Activated CD4-positive, alpha-beta T cell treated with anti-CD3 and anti-CD28 coated beads for 36 hours (primary cell): ENCODE data around the gene CTSE. TPM values are rescaled to one million over a fixed set of nuclear protein-coding genes. Genes with fewer than 3 reads are reported as not detected.
A peak's percentile ranks its signal among the peaks of the same experiment; 100 is the strongest.

Experiments used
- ATAC-seq: fragments of 200-7000 bp; cut with Tn5 transposase; one replicate; pipeline ENCODE4 v1.10.0; 2021; ENCODE audit warnings: mild to moderate bottlenecking, moderate library complexity
- CTCF ChIA-PET: fragments of 350-600 bp; sonication (Branson Sonifier 250); formaldehyde crosslinking; loops from one replicate; lab custom pipeline; 2021; ENCODE audit warnings: antibody characterized with exemption; lab: Charles Lee
- POLR2A ChIA-PET: fragments of 350-600 bp; sonication (Branson Sonifier 250); formaldehyde crosslinking; loops from one replicate; lab custom pipeline; 2021; ENCODE audit warnings: antibody characterized with exemption, inconsistent platforms; lab: Charles Lee
- DNase-seq: peaks from one replicate; pipeline ENCODE4 v3.0.0-alpha.2; 2020
- H3K27ac Mint-ChIP-seq: one replicate; pipeline ENCODE4 v1.8.0; 2021; ENCODE audit warnings: mixed read lengths
- H3K27me3 Mint-ChIP-seq: one replicate; pipeline ENCODE4 v1.8.0; 2021; ENCODE audit warnings: mixed read lengths
- H3K36me3 Mint-ChIP-seq: one replicate; pipeline ENCODE4 v1.8.0; 2021; ENCODE audit warnings: low read depth, mixed read lengths
- H3K4me1 Mint-ChIP-seq: one replicate; pipeline ENCODE4 v1.8.0; 2021; ENCODE audit warnings: mixed read lengths
- H3K4me3 Mint-ChIP-seq: one replicate; pipeline ENCODE4 v1.8.0; 2021; ENCODE audit warnings: mild to moderate bottlenecking, moderate library complexity, mixed read lengths
- H3K9me3 Mint-ChIP-seq: one replicate; pipeline ENCODE4 v1.8.0; 2021; ENCODE audit warnings: low read depth, mixed read lengths
- intact Hi-C, 2 experiments: fragments of 100-400 bp; cut with DNase I in 1 of 2; cut with micrococcal nuclease in 1 of 2; formaldehyde crosslinking; loops; one replicate each; pipeline versions ENCODE4 v1.14.2 to v1.15.1; 2022 to 2024; cut with DNase I, micrococcal nuclease
- total RNA-seq, 2 experiments: library from RNA; stranded (reverse); gene quantifications; one replicate each; pipeline ENCODE4 v1.2.3, GENCODE V29; 2021

The CTSE gene
- total RNA-seq, 2 experiments from 2014 or later = not detected

GRCh38 chr1:205967554-205968335, 56.0 kb downstream of the CTSE start:
- no peaks in the 10 kb centered on the region for H3K9me3 Mint-ChIP-seq
- intact Hi-C loops = no loop called here
- POLR2A ChIA-PET = no interaction called here

GRCh38 chr1:205965036-205965884, 58.4 kb downstream of the CTSE start:
- Mint-ChIP-seq H3K27ac (no peak overlapping the region), H3K9me3 (no peaks in the 10 kb centered on the region), H3K27me3 (peaks cover 4% of the 10 kb centered on the region), H3K36me3 (no peaks in the 10 kb centered on the region), H3K4me3 (no peak overlapping the region), H3K4me1 (peaks cover 9% of the 10 kb centered on the region)
- intact Hi-C loops = no loop called here
- ATAC-seq (no peak), DNase-seq (no peak)
- ChIA-PET POLR2A (no interaction called here), CTCF (interaction anchor here (1.0 to 2.4 kb wide), 3 partner anchors 12 to 161 kb away, joined by 3 to 13 read pairs (median 3); no protein-coding TSS in a partner anchor)

More at GRCh38 chr1:205967554-205968335, 56.0 kb downstream of the CTSE start:
- H3K4me1 Mint-ChIP-seq = no peaks in the 10 kb centered on the region
- no peaks in the 10 kb centered on the region for H3K36me3 Mint-ChIP-seq
- no peak overlapping the region for H3K4me3 Mint-ChIP-seq
- no peak for DNase-seq
- H3K27me3 Mint-ChIP-seq = no peaks in the 10 kb centered on the region
- CTCF ChIA-PET = interaction anchor here (1.3 to 2.3 kb wide), 2 partner anchors 10 to 16 kb away, joined by 4 to 17 read pairs; no protein-coding TSS in a partner anchor
- ATAC-seq = no peak
- H3K27ac Mint-ChIP-seq = no peak overlapping the region

- ChIA-PET CTCF (interaction anchor here (0.6 to 4.3 kb wide), 4 partner anchors 11 to 645 kb away, joined by 3 to 23 read pairs (median 8); no protein-coding TSS in a partner anchor), POLR2A (no interaction called here)
- H3K4me3 Mint-ChIP-seq = no peak overlapping the region
- peaks cover 9% of the 10 kb centered on the region for H3K4me1 Mint-ChIP-seq
- H3K36me3 Mint-ChIP-seq = no peaks in the 10 kb centered on the region
- ATAC-seq (peak; percentile 59), DNase-seq (peak; percentile 28)
- H3K27ac Mint-ChIP-seq = no peak overlapping the region
- no peaks in the 10 kb centered on the region for H3K9me3 Mint-ChIP-seq
- H3K27me3 Mint-ChIP-seq = peaks cover 4% of the 10 kb centered on the region
- intact Hi-C loops = loop anchor here in 1 of 2 experiments (5.0 kb wide), 1 partner anchor 171 kb away; no protein-coding TSS in a partner anchor
Measured at GRCh38 chr1:205963352-205964155, 60.1 kb downstream of the CTSE start.

GRCh38 chr1:205962821-205963221, 60.9 kb downstream of the CTSE start:
- H3K4me1 Mint-ChIP-seq = peaks cover 9% of the 10 kb centered on the region
- POLR2A ChIA-PET = no interaction called here
- intact Hi-C loops = loop anchor here in 1 of 2 experiments (5.0 kb wide), 1 partner anchor 171 kb away; no protein-coding TSS in a partner anchor
- no peak overlapping the region for H3K27ac Mint-ChIP-seq
- H3K36me3 Mint-ChIP-seq = no peaks in the 10 kb centered on the region
- ATAC-seq = no peak
- no peak overlapping the region for H3K4me3 Mint-ChIP-seq
- no peak for DNase-seq
- peaks cover 4% of the 10 kb centered on the region for H3K27me3 Mint-ChIP-seq
- CTCF ChIA-PET = interaction anchor here (1.0 to 4.3 kb wide), 2 partner anchors 10 to 14 kb away, joined by 3 to 23 read pairs; no protein-coding TSS in a partner anchor
- H3K9me3 Mint-ChIP-seq = no peaks in the 10 kb centered on the region

- H3K27ac Mint-ChIP-seq = no peak overlapping the region
- H3K4me1 Mint-ChIP-seq = peaks cover 9% of the 10 kb centered on the region
- H3K4me3 Mint-ChIP-seq = no peak overlapping the region
- no peaks in the 10 kb centered on the region for H3K36me3 Mint-ChIP-seq
- ChIA-PET CTCF (interaction anchor here (1.0 to 4.3 kb wide), 4 partner anchors 10 to 68 kb away, joined by 3 to 23 read pairs (median 4); no protein-coding TSS in a partner anchor), POLR2A (no interaction called here)
- ATAC-seq = no peak
- intact Hi-C loops = loop anchor here in 1 of 2 experiments (5.0 kb wide), 1 partner anchor 170 kb away; no protein-coding TSS in a partner anchor
- peaks cover 4% of the 10 kb centered on the region for H3K27me3 Mint-ChIP-seq
- H3K9me3 Mint-ChIP-seq = no peaks in the 10 kb centered on the region
- DNase-seq = no peak
Measured at GRCh38 chr1:205961991-205962820, 61.5 kb downstream of the CTSE start.

GRCh38 chr1:205961405-205961804, 62.3 kb downstream of the CTSE start:
- intact Hi-C loops = loop anchor here in 1 of 2 experiments (5.0 kb wide), 1 partner anchor 169 kb away; no protein-coding TSS in a partner anchor
- H3K36me3 Mint-ChIP-seq = no peaks in the 10 kb centered on the region
- POLR2A ChIA-PET = no interaction called here
- no peaks in the 10 kb centered on the region for H3K9me3 Mint-ChIP-seq
- H3K27me3 Mint-ChIP-seq = peaks cover 4% of the 10 kb centered on the region
- CTCF ChIA-PET = interaction anchor here (0.6 to 4.3 kb wide), 4 partner anchors 16 to 69 kb away, joined by 3 to 23 read pairs (median 4); no protein-coding TSS in a partner anchor
- peak overlapping the region; percentile 44 for H3K27ac Mint-ChIP-seq
- no peak overlapping the region for H3K4me3 Mint-ChIP-seq
- ATAC-seq = peak; percentile 89
- peak; percentile 64 for DNase-seq
- H3K4me1 Mint-ChIP-seq = peaks cover 9% of the 10 kb centered on the region

- ATAC-seq (no peak), DNase-seq (no peak)
- H3K9me3 Mint-ChIP-seq = no peaks in the 10 kb centered on the region
- CTCF ChIA-PET = interaction anchor here (4.3 kb wide), 1 partner anchor 17 kb away, joined by 23 read pairs; no protein-coding TSS in a partner anchor
- intact Hi-C loops = loop anchor here in 1 of 2 experiments (5.0 kb wide), 1 partner anchor 167 kb away; no protein-coding TSS in a partner anchor
- POLR2A ChIA-PET = no interaction called here
- H3K27me3 Mint-ChIP-seq = peaks cover 6% of the 10 kb centered on the region
- no peaks in the 10 kb centered on the region for H3K36me3 Mint-ChIP-seq
- H3K4me3 Mint-ChIP-seq = no peak overlapping the region
- H3K4me1 Mint-ChIP-seq = peaks cover 9% of the 10 kb centered on the region
- H3K27ac Mint-ChIP-seq = no peak overlapping the region
Measured at GRCh38 chr1:205959789-205960188, 63.9 kb downstream of the CTSE start.

Other genes with a start within 250 kb of the CTSE start
- 10 to 100 TPM; 29.3 to 29.4 TPM for gene RAB29, start 248.4 kb downstream of the CTSE start, total RNA-seq
- 10 to 100 TPM; 34.4 to 41.5 TPM for gene SLC41A1, start 210.7 kb downstream of the CTSE start, total RNA-seq
- gene PM20D1, start 173.8 kb downstream of the CTSE start, total RNA-seq = under 1 TPM; 0.34 to 0.58 TPM
- not detected for gene SLC26A9, start 80.4 kb downstream of the CTSE start, total RNA-seq
- gene RAB7B, start 20.5 kb downstream of the CTSE start, total RNA-seq = not detected
- gene RHEX, start 29.3 kb upstream of the CTSE start, total RNA-seq = not detected
- gene AVPR1B, start 93.5 kb upstream of the CTSE start, total RNA-seq = not detected
- gene FAM72A, start 178.9 kb upstream of the CTSE start, total RNA-seq = 10 to 100 TPM; 34.8 to 42.2 TPM
- gene SRGAP2, start 179.6 kb upstream of the CTSE start, total RNA-seq = 10 to 100 TPM; 42.1 to 69.0 TPM